ENCODE measurements around the gene RPTOR.

Gene RPTOR

DNA sequence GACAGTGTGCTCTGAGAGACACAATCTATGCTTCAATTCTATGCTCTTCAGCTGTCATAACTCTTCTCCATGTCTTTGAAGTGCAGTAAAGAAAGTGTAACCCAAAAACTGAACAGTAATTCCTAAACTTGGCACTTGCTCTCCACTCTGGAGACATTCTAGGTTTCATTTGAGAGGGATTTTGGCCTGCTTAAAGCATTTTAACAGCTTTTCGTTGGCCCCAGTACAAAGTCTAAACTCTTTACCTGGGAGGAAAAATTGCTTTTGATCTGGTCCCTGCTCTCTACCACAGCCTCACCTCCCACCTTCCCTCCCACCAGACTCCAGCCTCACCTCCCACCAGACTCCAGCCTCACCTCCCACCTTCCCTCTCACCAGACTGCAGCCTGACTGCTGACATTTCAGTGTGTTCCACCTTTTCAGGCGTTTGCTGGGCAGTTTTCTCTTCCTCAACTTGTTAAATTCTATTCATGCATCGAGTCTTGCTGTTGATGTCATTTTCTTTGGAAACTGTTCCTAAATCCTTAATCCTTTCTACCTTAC lies 132.6 kb downstream of the RPTOR start:
- TF ChIP-seq, protein P1, sequence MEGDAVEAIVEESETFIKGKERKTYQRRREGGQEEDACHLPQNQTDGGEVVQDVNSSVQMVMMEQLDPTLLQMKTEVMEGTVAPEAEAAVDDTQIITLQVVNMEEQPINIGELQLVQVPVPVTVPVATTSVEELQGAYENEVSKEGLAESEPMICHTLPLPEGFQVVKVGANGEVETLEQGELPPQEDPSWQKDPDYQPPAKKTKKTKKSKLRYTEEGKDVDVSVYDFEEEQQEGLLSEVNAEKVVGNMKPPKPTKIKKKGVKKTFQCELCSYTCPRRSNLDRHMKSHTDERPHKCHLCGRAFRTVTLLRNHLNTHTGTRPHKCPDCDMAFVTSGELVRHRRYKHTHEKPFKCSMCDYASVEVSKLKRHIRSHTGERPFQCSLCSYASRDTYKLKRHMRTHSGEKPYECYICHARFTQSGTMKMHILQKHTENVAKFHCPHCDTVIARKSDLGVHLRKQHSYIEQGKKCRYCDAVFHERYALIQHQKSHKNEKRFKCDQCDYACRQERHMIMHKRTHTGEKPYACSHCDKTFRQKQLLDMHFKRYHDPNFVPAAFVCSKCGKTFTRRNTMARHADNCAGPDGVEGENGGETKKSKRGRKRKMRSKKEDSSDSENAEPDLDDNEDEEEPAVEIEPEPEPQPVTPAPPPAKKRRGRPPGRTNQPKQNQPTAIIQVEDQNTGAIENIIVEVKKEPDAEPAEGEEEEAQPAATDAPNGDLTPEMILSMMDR (IDR thresholded peaks at IDR 0.05; ENCODE audit: low read depth, low read length, missing control alignments): no peak
- DNase-seq (ENCODE audit: low read depth): no peak
- H3K4me3 ChIP-seq (ENCODE audit: low read depth, low read length): no peak overlapping the region

DNA sequence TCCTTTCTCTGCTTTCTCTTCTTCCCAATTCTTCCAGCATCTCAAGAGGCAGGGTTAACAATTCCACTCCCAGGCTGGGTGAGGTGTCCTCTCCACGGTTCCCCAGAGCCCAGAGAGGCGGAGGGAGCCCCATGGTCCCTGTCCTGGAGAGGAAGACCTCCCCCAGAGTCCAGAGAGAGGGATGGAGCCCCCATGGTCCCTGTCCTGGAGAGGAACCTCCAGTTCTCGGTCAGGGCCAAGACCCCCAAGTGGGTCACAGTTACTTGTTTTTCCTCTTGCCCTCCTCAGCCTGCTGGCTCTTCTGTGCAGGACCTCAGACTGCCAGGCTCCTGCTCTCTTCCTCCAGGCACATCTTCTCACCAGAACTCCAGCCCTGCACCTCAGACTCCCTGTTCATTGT lies 135.2 kb downstream of the RPTOR start:
- no peak for DNase-seq (ENCODE audit: low read depth)
- TF ChIP-seq, protein P1 (IDR thresholded peaks at IDR 0.05; ENCODE audit: low read depth, low read length, missing control alignments): no peak
- H3K4me3 ChIP-seq (ENCODE audit: low read depth, low read length): no peak overlapping the region

DNA sequence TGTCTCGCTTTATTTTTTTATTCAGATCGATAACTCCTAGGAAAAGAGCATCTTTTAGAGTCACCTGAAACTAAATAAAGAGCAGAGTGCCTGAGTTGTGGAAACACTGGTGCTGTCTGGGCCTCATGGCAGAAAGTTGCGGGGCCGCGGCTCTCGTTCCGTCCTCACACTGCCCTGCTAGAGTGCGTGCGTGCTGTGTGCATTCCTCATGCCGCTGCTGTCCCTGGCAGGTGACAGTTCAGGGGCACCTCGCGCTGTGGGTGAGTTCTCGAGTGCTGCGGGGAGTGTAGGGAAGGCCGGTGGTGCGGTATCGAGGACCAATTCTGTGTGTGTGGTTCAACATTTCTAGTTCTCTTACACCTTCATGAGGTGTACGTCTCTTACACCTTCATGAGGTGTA lies 136.6 kb downstream of the RPTOR start:
- no peak for DNase-seq (ENCODE audit: low read depth)
- TF ChIP-seq, protein P1 (IDR thresholded peaks at IDR 0.05; ENCODE audit: low read depth, low read length, missing control alignments): no peak

DNA sequence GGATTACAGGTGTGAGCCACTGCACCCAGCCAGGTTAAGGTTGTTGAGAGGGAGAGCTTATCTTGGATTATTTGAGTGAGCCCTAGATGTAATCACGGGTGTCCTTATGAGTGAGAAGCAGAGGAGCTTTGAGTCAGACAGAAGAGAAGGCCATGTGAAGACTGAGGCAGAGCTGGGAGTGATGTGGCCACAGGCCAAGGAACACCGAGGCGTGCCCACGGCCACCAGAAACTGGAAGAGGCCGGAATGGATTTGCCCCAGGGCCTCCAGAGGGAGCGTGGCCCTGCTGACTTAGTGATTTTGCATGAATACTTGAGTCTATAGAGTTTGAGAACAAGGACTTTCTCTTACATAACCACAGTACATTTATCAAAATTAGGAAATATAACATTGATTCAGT lies 137.7 kb downstream of the RPTOR start:
- no peak for DNase-seq (ENCODE audit: low read depth)
- TF ChIP-seq, protein P1 (IDR thresholded peaks at IDR 0.05; ENCODE audit: low read depth, low read length, missing control alignments): no peak

More for the DNA sequence above, 136.6 kb downstream of the RPTOR start:
- no peak overlapping the region for H3K4me3 ChIP-seq (ENCODE audit: low read depth, low read length)

DNA sequence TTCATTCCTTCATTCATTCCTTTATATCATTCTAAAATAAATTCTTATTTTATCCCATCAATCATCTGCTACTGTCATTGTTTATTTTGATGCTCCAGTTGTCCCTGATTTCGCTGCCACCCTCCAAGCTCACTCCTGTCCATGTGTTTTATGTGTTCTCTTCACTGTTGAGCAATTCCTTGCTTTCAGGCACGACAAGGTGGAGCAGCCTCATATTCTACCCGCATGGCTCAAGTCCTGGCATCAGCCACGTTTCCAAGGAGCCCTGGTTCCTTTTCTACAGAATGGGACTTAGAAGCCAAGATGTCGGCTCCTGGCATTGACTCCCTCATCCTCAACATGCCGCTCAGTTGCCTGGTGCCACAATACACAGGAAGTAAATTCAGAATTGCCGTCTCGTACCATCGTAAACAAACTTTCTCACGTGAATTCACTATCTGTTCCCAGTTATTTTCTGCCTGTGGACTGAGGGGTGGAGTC lies 139.0 kb downstream of the RPTOR start:
- H3K4me3 ChIP-seq (ENCODE audit: low read depth, low read length): no peak overlapping the region
- TF ChIP-seq, protein P1 (IDR thresholded peaks at IDR 0.05; ENCODE audit: low read depth, low read length, missing control alignments): no peak
- DNase-seq (ENCODE audit: low read depth): no peak

More for the DNA sequence above, 137.7 kb downstream of the RPTOR start:
- H3K4me3 ChIP-seq (ENCODE audit: low read depth, low read length): no peak overlapping the region

DNA sequence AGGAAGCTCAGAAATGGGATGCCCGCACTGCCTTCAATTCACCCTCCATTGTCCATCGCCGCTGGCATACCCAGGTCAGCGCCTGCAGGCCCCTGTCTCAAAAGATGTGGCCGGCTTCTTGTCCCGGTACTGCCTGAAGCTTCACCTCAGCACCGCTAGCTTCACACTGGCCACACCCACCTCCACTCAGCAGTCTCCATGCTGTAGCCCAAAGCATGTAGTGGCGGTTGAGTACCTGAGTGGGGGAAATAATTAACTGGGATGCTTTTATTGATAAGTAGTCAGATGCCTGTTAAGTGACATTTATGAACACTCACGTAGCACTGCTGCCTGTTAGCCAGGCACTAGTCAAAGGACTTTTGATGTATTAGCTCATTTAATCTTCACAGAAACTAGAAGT lies 143.2 kb downstream of the RPTOR start:
- no peak for DNase-seq (ENCODE audit: low read depth)
- TF ChIP-seq, protein P1 (IDR thresholded peaks at IDR 0.05; ENCODE audit: low read depth, low read length, missing control alignments): no peak
- no peak overlapping the region for H3K4me3 ChIP-seq (ENCODE audit: low read depth, low read length)

DNA sequence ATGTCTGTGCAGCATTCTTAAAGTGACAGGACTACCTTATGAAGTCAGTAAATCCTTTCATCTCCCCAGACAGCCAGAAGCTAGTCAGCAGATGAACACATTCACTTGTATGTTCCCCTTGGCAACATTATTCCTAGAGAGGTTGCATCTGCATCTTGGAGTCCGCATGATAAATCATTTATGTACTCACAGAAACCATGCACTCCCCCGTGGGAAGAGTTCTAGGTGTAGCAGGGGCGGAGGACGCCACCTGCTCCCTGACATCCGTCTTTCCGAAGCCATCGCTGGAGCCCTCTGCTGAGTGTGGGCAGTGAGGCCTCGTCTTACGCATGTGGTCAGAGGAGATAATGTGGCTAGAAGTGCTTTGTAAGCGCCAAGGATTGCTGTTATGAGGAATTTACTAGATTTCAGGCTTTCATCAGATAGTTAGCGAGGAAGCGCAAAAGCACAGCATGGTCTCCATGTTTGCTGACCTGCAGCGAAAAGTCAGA lies 144.5 kb downstream of the RPTOR start:
- no peak for DNase-seq (ENCODE audit: low read depth)

More for the DNA sequence above, 144.5 kb downstream of the RPTOR start:
- no peak overlapping the region for H3K4me3 ChIP-seq (ENCODE audit: low read depth, low read length)
- TF ChIP-seq, protein P1 (IDR thresholded peaks at IDR 0.05; ENCODE audit: low read depth, low read length, missing control alignments): no peak

Data from GM12864 (cell line).